Esophagus muscularis mucosa (tissue), 4 donors: Measurements from ENCODE around the gene GTF2B. TPM values are rescaled to one million over a fixed set of nuclear protein-coding genes. Genes with fewer than 3 reads are reported as not detected.
A peak's percentile ranks its signal among the peaks of the same experiment; 100 is the strongest.

Experiments
- DNase-seq: peaks from one replicate; pipeline ENCODE4 v3.0.0-alpha.2; 2017; ENCODE audit errors: extremely low spot score
- H3K27ac ChIP-seq, 4 donors: fragments of 200-600 bp; sonication (generic); replicated peaks in 1 of 4; 1 replicate in 3 of 4; 2 replicates in 1 of 4; pipeline ENCODE4 v1.5.1; 2016 to 2019; ENCODE audit warnings: mild to moderate bottlenecking in 1 of 4
- H3K27me3 ChIP-seq, 4 donors: fragments of 200-600 bp; sonication (generic); one replicate each; pipeline versions ENCODE4 v1.5.1 to v1.6.0; 2016 to 2019
- H3K36me3 ChIP-seq, 4 donors: fragments of 200-600 bp; sonication (generic); one replicate each; pipeline ENCODE4 v1.5.1; 2016 to 2019
- H3K4me1 ChIP-seq, 4 donors: fragments of 200-600 bp; sonication (generic); one replicate each; pipeline ENCODE4 v1.5.1; 2016 to 2019
- H3K4me3 ChIP-seq, 4 donors: fragments of 200-600 bp; sonication (generic); 1 replicate in 2 of 4; 2 replicates in 2 of 4; pipeline ENCODE4 v1.5.1; 2016 to 2019; ENCODE audit warnings: mild to moderate bottlenecking in 4 of 4, moderate library complexity in 1 of 4
- H3K9me3 ChIP-seq, 4 donors: fragments of 200-600 bp; sonication (generic); 1 replicate in 3 of 4; 2 replicates in 1 of 4; pipeline ENCODE4 v1.5.1; 2016 to 2019
- CTCF ChIP-seq, 3 experiments: fragments of 200-600 bp in 2 of 3; fragments of 450-650 bp in 1 of 3; sonication (generic) in 2 of 3; IDR thresholded peaks; one replicate each; pipeline ENCODE4 v1.5.1; 2017 to 2019; ENCODE audit warnings: antibody characterized with exemption in 3 of 3, mild to moderate bottlenecking in 2 of 3, moderate library complexity in 1 of 3
- EP300 ChIP-seq: sonication (generic); formaldehyde crosslinking; IDR thresholded peaks from one replicate; pipeline ENCODE4 v1.6.1; 2017; ENCODE audit warnings: antibody characterized with exemption
- POLR2A ChIP-seq: fragments of 450-650 bp; IDR thresholded peaks from one replicate; pipeline ENCODE4 v1.6.1; 2017; ENCODE audit warnings: antibody characterized with exemption, moderate library complexity, mild to moderate bottlenecking, low read depth
- POLR2AphosphoS5 ChIP-seq, 2 donors: sonication (generic); formaldehyde crosslinking; IDR thresholded peaks; one replicate each; pipeline ENCODE4 v1.6.1; 2017; ENCODE audit warnings: antibody characterized with exemption in 2 of 2
- WGBS: methylation state at CpG from one replicate; pipeline ENCODE4 v1.1.5; 2018; 5-methylcytosine and 5-hydroxymethylcytosine counted together
- intact Hi-C: fragments of 100-400 bp; cut with DNase I; formaldehyde crosslinking; loops from one replicate; pipeline ENCODE4 v1.15.1; 2023
- total RNA-seq, 4 donors: library from RNA; depleted of rRNA; stranded (reverse); fragments of >200 nt; gene quantifications; one replicate each; pipeline versions ENCODE4 v1.1.0 to v1.2.1, GENCODE V29; 2016

The GTF2B gene
- total RNA-seq, 4 donors from 2014 or later: 22.4 to 39.6 (median 24.2) TPM

- WGBS: 81% methylated on average over 9 of the region's 9 CpGs
- Histone ChIP-seq H3K27ac (peak overlapping the region in 2 of 4 donors; percentile 36 to 53), H3K36me3 (peaks cover 0 to 38% (median 0%) of the 10 kb centered on the region in 4 donors), H3K27me3 (no peaks in the 10 kb centered on the region), H3K4me1 (peaks cover 22 to 58% (median 46%) of the 10 kb centered on the region in 4 donors), H3K9me3 (no peaks in the 10 kb centered on the region), H3K4me3 (no peak overlapping the region)
- intact Hi-C loops: loop anchor here (5.0 to 10.0 kb wide), 2 partner anchors 73 to 221 kb away; no protein-coding TSS in a partner anchor
- no peak for DNase-seq
- TF ChIP-seq POLR2AphosphoS5 (IDR thresholded peaks at IDR 0.05) (no peak), EP300 (no peak), CTCF (IDR thresholded peaks at IDR 0.05) (no peak), POLR2A (no peak)
Observed at GRCh38 chr1:88877911-88878310, 13.5 kb downstream of the GTF2B start.

DNA sequence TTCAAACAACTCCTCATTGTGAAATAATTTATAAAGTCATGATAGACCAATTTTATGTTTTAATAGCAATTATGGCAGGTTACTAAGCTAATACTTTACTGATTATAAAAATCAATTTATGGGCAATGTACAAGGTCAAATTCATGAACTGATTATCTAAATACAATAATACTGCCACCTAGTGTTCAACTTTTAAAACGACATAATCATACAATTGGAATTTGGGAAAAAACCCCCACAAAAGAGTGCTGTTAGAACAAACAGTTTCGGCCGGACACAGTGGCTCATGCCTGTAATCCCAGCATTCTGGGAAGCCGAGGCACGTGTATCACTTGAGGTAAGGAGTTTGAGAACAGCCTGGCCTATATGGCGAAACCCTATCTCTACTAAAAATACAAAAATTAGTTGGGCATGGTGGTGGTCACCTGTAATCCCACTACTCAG lies 14.0 kb downstream of the GTF2B start:
- intact Hi-C loops: loop anchor here (5.0 to 10.0 kb wide), 2 partner anchors 73 to 220 kb away; no protein-coding TSS in a partner anchor
- no peak for DNase-seq
- TF ChIP-seq CTCF (IDR thresholded peaks at IDR 0.05) (peak; percentile 44 to 61 (median 54)), EP300 (no peak), POLR2AphosphoS5 (IDR thresholded peaks at IDR 0.05) (no peak), POLR2A (no peak)
- WGBS: 32% methylated on average over 6 of the region's 6 CpGs
- H3K9me3 ChIP-seq: no peaks in the 10 kb centered on the region
- H3K36me3 ChIP-seq: peaks cover 0 to 35% (median 0%) of the 10 kb centered on the region in 4 donors
- H3K27ac ChIP-seq: peak overlapping the region in 2 of 4 donors; percentile 36 to 53
- H3K4me1 ChIP-seq: peaks cover 22 to 58% (median 44%) of the 10 kb centered on the region in 4 donors
- H3K27me3 ChIP-seq: no peaks in the 10 kb centered on the region
- H3K4me3 ChIP-seq: no peak overlapping the region

- no peak overlapping the region for H3K4me3 ChIP-seq
- intact Hi-C loops: loop anchor here (5.0 to 10.0 kb wide), 2 partner anchors 72 to 219 kb away; no protein-coding TSS in a partner anchor
- H3K4me1 ChIP-seq: peaks cover 22 to 54% (median 41%) of the 10 kb centered on the region in 4 donors
- H3K27me3 ChIP-seq: no peaks in the 10 kb centered on the region
- H3K9me3 ChIP-seq: no peaks in the 10 kb centered on the region
- peak overlapping the region; percentile 15 to 53 (median 39) for H3K27ac ChIP-seq
- DNase-seq: no peak
- TF ChIP-seq EP300: no peak
- no peak for TF ChIP-seq CTCF (IDR thresholded peaks at IDR 0.05)
- TF ChIP-seq POLR2A: no peak
- TF ChIP-seq POLR2AphosphoS5 (IDR thresholded peaks at IDR 0.05): no peak
- H3K36me3 ChIP-seq: peaks cover 0 to 35% (median 0%) of the 10 kb centered on the region in 4 donors
- 59% methylated on average over 5 of the region's 5 CpGs for WGBS
Observed at GRCh38 chr1:88876573-88877365, 14.6 kb downstream of the GTF2B start.

DNA sequence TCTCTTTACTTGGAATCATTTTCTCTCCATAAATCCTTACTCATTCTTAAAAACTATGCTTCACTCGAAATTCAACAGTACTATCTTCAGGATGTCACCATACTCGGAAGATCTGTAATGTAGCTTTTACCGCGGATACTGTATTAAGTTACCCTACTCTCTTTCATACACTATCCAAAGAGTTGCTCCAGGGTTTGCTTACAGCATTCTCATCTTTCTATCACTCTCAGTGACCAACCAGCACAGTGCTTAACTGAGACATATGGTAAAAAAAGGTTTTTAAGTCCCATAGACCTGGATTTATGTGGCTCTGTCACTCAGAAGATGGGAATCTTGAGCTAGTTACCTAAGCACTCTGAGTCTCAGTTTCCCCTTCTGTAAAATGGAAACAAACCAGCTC lies 15.8 kb downstream of the GTF2B start:
- no peaks in the 10 kb centered on the region for H3K27me3 ChIP-seq
- no peak for TF ChIP-seq POLR2A
- TF ChIP-seq POLR2AphosphoS5 (IDR thresholded peaks at IDR 0.05): no peak
- TF ChIP-seq EP300: no peak
- TF ChIP-seq CTCF (IDR thresholded peaks at IDR 0.05): no peak
- no peak overlapping the region for H3K4me3 ChIP-seq
- DNase-seq: no peak
- H3K27ac ChIP-seq: no peak overlapping the region
- H3K9me3 ChIP-seq: no peaks in the 10 kb centered on the region
- peaks cover 0 to 28% (median 0%) of the 10 kb centered on the region in 4 donors for H3K36me3 ChIP-seq
- H3K4me1 ChIP-seq: peaks cover 22 to 54% (median 41%) of the 10 kb centered on the region in 4 donors
- intact Hi-C loops: loop anchor here (5.0 to 10.0 kb wide), 2 partner anchors 71 to 218 kb away; no protein-coding TSS in a partner anchor
- WGBS: 81% methylated on average over 4 of the region's 4 CpGs
